Ecto neural progenitor cell (in vitro differentiated cells): ENCODE results near the gene ACVR2A.

Experiments
- DNase-seq: peaks from one replicate; pipeline ENCODE4 v3.0.0-alpha.2; 2018; ENCODE audit warnings: low spot score

The ACVR2A gene

GRCh38 chr2:147855316-147855715 is 10.5 kb downstream of the ACVR2A start:
- no peak for DNase-seq

DNA sequence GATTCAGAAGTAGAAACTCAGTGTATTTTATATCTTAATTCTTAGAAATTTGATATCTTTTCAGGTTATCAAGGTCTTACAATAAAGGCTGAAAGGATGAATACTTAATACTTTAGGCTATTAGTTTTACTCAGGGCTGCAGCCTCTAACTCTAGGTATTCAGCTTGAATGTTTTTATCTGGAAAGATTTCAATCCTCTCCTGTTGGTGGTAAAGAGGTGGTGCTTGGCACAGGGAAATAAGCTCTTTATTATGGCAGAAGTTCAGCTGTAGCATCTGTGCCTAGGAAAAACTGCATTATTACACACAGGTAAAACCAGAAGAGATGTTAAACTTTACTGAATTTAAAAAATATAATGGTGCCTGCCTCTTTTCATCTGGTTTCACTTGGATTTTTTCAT is 11.1 kb downstream of the ACVR2A start:
- no peak for DNase-seq

DNA sequence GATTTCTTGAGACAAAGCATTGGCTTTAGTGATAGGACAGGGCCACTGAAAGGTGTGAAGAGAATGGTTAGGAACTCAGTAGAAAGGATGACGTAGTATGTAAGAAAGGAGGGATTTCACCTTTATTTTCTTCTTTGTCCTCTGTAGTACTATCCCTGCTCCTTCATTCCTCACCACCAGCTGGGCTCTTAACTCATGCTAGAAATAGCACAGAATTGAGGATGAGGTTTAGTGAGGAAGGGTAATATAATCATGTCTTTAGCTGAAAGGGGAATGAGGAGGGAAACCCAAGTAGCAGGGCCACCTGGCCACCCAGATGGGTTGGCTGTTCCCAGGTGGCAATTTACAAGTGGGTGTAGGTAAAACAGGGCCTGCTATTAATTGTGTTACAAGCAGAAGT is 15.2 kb downstream of the ACVR2A start:
- no peak for DNase-seq

- no peak for DNase-seq
These were observed 18.2 kb downstream of the ACVR2A start for GRCh38 chr2:147862859-147863516.

DNA sequence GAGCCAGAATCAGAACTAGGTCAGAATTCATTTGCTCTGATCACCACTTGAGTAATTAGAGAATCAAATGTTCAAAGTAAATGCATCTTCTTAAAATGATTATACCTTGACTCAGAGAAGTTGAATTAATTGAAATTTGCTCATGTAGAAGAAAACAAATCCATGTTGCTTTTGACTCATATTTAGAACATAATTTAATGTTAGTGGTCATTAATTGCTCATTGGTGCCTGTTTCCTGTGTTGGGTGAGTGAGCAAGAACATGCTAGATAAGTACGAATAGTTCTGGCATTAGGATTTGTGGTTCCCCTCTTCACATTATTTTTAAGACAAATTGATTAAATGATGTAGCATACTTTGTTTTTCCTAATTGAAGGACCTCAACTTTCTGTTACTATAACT is 19.0 kb downstream of the ACVR2A start:
- no peak for DNase-seq

DNA sequence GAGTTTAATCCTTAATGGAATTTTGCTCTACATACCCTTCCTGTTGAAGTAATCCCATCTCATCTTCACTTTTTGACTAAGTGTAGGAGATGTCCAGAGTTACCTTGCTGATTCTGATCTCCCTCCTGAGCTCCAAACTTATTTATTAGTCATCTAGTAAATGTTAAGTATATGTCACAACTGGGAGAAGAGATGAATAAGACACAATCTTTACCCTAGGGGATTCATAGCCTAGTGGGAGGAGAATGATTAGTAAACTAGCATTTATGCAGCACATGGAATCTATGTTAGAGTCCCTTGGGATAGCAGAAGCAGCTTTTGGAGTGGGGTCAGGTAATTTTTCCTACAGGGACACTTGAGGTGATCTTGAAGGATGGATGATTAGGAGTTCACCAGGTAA is 20.7 kb downstream of the ACVR2A start:
- DNase-seq: no peak

- no peak for DNase-seq
These were observed 22.2 kb downstream of the ACVR2A start for GRCh38 chr2:147867050-147867449.

DNA sequence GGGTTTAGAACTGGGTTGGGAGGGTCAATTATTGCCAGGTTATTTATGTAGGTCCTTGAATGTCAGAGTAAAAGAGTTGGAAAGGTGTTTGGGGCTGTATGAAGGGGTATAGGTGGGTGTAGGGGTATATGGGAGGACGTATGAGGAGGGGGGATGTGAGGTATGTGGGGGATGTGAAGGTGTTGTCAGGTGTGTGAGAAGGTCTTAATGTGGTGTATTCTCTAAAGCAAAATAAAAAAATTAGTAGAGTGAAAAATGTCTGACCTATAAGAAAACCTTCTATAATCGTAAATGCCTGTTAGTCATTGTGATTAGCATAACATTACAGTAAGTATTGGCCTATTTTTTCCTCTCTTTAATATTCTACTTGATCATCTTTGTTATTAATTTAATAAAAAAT is 25.1 kb downstream of the ACVR2A start:
- DNase-seq: no peak

- DNase-seq: no peak
These were observed 28.1 kb downstream of the ACVR2A start for GRCh38 chr2:147872967-147873366.

DNA sequence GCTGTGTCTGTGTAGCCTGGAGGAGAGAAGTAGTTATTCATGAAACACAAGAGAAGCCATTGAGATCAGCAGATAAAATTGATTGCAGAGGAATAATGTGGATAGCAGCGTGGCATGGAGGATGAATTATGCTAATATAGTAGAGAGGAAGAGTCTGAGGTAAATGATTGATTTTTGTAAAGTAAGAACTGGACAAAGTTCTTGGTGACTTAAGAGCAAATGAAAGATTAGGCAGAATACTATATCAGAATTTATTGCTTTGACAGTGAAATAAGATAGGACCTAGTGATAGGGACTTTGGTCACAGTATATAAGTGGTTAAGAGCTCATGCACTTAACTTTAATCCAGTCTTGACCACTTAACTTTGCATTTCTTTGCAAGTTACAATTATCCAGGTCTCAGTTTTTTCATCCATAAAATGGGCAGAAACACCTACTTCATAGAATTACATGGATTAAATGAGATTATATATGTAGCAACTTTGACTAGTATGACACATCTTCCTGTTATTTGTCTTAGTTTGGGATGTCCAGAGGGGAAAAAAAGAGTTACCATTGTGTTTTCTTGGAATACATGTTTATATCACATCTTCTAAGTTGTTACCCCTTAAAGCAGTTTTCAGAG is 29.1 kb downstream of the ACVR2A start:
- DNase-seq: no peak

DNA sequence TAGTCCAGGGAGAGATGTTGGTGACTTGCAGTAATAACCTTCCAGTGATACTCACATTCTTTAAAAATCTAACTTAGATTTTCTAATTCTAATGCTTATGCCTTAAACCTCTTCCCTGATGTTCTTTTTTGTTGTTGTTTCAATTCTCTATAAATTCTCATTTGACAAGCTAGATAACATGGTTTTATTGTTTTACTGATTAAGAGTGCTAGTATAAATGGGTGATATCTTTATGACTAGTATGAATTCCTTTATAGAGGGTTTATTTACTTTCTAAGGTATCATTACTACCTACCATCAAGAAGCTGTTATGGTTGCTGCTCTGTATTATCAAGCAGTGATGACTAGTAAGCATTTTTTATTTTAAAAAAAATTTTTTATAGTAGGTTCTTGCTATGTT is 35.0 kb downstream of the ACVR2A start:
- no peak for DNase-seq

GRCh38 chr2:147882631-147883030 is 37.8 kb downstream of the ACVR2A start:
- DNase-seq: no peak

- no peak for DNase-seq
These were observed 40.0 kb downstream of the ACVR2A start for GRCh38 chr2:147884830-147885229.

DNA sequence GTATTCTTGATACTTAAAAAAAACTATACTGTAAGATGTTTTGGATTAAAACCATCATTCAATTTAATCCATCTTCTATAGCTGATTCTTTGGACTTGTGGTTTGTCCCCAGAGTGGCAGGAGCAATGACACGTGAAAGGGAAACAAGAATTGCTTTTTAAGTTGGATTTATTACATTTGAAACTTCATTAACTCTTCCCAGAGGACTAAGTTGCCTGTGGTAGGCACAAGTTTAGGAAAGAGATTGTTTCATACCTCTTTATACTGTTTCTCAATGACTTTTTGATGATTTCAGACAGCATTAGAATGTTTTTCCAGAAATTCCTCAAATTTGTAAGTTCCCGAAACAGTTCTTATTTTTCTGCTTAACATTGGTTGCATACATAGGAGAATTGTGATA is 41.3 kb downstream of the ACVR2A start:
- DNase-seq: no peak

DNA sequence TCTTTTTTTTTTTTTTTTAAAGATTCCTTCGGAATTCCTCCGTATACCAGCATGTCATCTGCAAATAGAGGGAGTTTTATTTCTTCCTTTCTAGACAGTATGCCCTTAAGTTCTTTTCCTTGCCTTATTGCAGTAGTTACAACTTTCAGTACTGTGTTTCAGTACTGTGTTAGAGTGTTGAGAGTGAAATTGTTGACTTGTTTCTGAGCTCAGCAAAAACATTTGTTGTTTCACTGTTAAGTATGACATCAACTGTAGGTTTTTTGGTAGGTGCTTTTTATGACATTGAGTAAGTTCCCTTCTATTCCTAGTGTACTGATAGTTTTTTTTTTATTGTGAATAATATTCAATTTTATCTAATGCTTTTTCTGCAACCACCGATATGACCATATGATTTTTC is 43.9 kb downstream of the ACVR2A start:
- DNase-seq: no peak

- DNase-seq: no peak
These were observed 59.2 kb downstream of the ACVR2A start for GRCh38 chr2:147904051-147904450.

GRCh38 chr2:147909178-147909577 is 64.3 kb downstream of the ACVR2A start:
- no peak for DNase-seq

GRCh38 chr2:147910990-147911473 is 66.2 kb downstream of the ACVR2A start:
- no peak for DNase-seq

GRCh38 chr2:147913701-147914480 is 69.1 kb downstream of the ACVR2A start:
- no peak for DNase-seq

- no peak for DNase-seq
These were observed 71.2 kb downstream of the ACVR2A start for GRCh38 chr2:147916067-147916466.

- no peak for DNase-seq
These were observed 71.9 kb downstream of the ACVR2A start for GRCh38 chr2:147916723-147917122.

- no peak for DNase-seq
These were observed 72.3 kb downstream of the ACVR2A start for GRCh38 chr2:147917161-147917560.

GRCh38 chr2:147923846-147924245 is 79.0 kb downstream of the ACVR2A start:
- no peak for DNase-seq
